ENCODE measurements around the gene KCND3.

GRCh38 chr1:111981090-111981489 is 8.4 kb downstream of the KCND3 start:
- TF ChIP-seq CTCF (IDR thresholded peaks at IDR 0.05; ENCODE audit: poor library complexity, severe bottlenecking) (no peak), REST (IDR thresholded peaks at IDR 0.05; ENCODE audit: borderline replicate concordance) (no peak), RAD21 (conservative IDR thresholded peaks at IDR 0.05) (no peak), TAF1 (IDR thresholded peaks at IDR 0.05; ENCODE audit: low read depth) (no peak), EP300 (conservative IDR thresholded peaks at IDR 0.05; ENCODE audit: poor library complexity, severe bottlenecking) (no peak), EZH2 (IDR thresholded peaks at IDR 0.05; ENCODE audit: borderline replicate concordance, insufficient read depth, low read length, poor library complexity, severe bottlenecking) (no peak), POLR2AphosphoS5 (IDR thresholded peaks at IDR 0.05) (no peak), SMC3 (conservative IDR thresholded peaks at IDR 0.05; ENCODE audit: poor library complexity) (no peak), MXI1 (conservative IDR thresholded peaks at IDR 0.05; ENCODE audit: poor library complexity, severe bottlenecking) (no peak)
